Heart left ventricle (tissue), 16 donors: ENCODE measurements around the gene OR1E1. TPM values are rescaled to one million over a fixed set of nuclear protein-coding genes. Genes with fewer than 3 reads are reported as not detected.
"Not testable (repeated sequence)": the region's sequence is repeated elsewhere in the genome, so short reads cannot be mapped to it uniquely, and the experiment has no call there.

Experiments used
- ATAC-seq, 4 donors: fragments of 200-7000 bp; cut with Tn5 transposase; one replicate each; pipeline ENCODE4 v1.9.1; 2020 to 2022; ENCODE audit warnings: moderate library complexity in 4 of 4, mild to moderate bottlenecking in 3 of 4, moderate number of reproducible peaks in 1 of 4
- DNase-seq, 5 donors: peaks; one replicate each; pipeline ENCODE4 v3.0.0-alpha.2; 2020
- H3K27ac ChIP-seq, 12 donors: fragments of 200-600 bp; sonication (generic) in 4 of 12; one replicate each; pipeline versions ENCODE4 v1.5.0 to v1.8.0; 2016 to 2022; ENCODE audit warnings: mild to moderate bottlenecking in 2 of 12
- H3K27me3 ChIP-seq, 9 donors: fragments of 200-600 bp; sonication (generic) in 2 of 9; one replicate each; pipeline versions ENCODE4 v1.5.1 to v1.8.0; 2016 to 2022; ENCODE audit warnings: mild to moderate bottlenecking in 3 of 9
- H3K36me3 ChIP-seq, 9 donors: fragments of 200-600 bp; sonication (generic) in 2 of 9; one replicate each; pipeline versions ENCODE4 v1.5.0 to v1.8.0; 2018 to 2022; ENCODE audit warnings: mild to moderate bottlenecking in 2 of 9
- H3K4me1 ChIP-seq, 12 donors: fragments of 200-600 bp; sonication (generic) in 4 of 12; one replicate each; pipeline versions ENCODE4 v1.5.0 to v1.8.0; 2016 to 2022; ENCODE audit warnings: mild to moderate bottlenecking in 3 of 12
- H3K4me3 ChIP-seq, 12 donors: fragments of 200-600 bp; sonication (generic) in 4 of 12; one replicate each; pipeline versions ENCODE4 v1.5.0 to v1.8.0; 2017 to 2022; ENCODE audit warnings: mild to moderate bottlenecking in 9 of 12, moderate library complexity in 4 of 12
- H3K9me3 ChIP-seq, 12 donors: fragments of 200-600 bp; sonication (generic) in 4 of 12; one replicate each; pipeline versions ENCODE4 v1.5.0 to v1.8.0; 2016 to 2022; ENCODE audit warnings: mild to moderate bottlenecking in 1 of 12
- CTCF ChIP-seq, 12 donors: fragments of 200-600 bp; sonication (generic) in 4 of 12; IDR thresholded peaks; one replicate each; pipeline versions ENCODE4 v1.5.0 to v1.8.0; 2018 to 2022; ENCODE audit warnings: antibody characterized with exemption in 12 of 12, mild to moderate bottlenecking in 5 of 12
- POLR2A ChIP-seq, 2 donors: fragments of 450-650 bp; IDR thresholded peaks; one replicate each; pipeline ENCODE4 v1.6.1; 2017; ENCODE audit warnings: antibody characterized with exemption in 2 of 2, mild to moderate bottlenecking in 2 of 2, moderate library complexity in 2 of 2
- WGBS, 4 donors: extraction: QIAGEN DNeasy Blood & Tissue Kit in 2 of 4; methylation state at CpG; one replicate each; pipeline versions ENCODE4 v1.1.5 to v1.1.7; 2013 to 2018; 5-methylcytosine and 5-hydroxymethylcytosine counted together
- intact Hi-C, 10 donors: fragments of 100-400 bp; cut with DNase I; formaldehyde crosslinking; loops; one replicate each; pipeline versions ENCODE4 v1.11.1 to v1.14.2; 2022
- polyA plus RNA-seq, 2 donors: library from polyadenylated mRNA; stranded (reverse); fragments of 200-250 nt; gene quantifications; one replicate each; pipeline ENCODE4 v1.2.3, GENCODE V29; 2013
- total RNA-seq, 9 donors: library from RNA; depleted of rRNA in 2 of 9; stranded (reverse); fragments of >200 nt in 2 of 9; fragmentation: NEBNext Ultra II Directional in 3 of 9; extraction: Animal tissue kit (Norgen Biotek cat#: 25700) in 3 of 9; gene quantifications; one replicate each; pipeline versions ENCODE4 v1.1.0 to v1.2.4, GENCODE V29; 2016 to 2023
- donor health status: ischemic (EF 13 %, LVEDD 7.1; RV severe dilation, severe dysfunction).
- donor health status: healthy with polysubstance abuse.
- donor health status: DM: no; HTN: yes; CAD: no.
- donor health status: DM: no; HTN: no; CAD: no.
- donor health status: ischemic (EF 25% LVEDD 6.9; RV normal size, moderate dysfunction).
- donor health status: ischemic (EF 25% LVEDD 5.7; RV mildly dilated, moderate dysfunction).
- donor health status: healthy.
- donor health status: DM: yes; HTN: yes; CAD: no.
- donor health status: ischemic (EF 35%, LVEDD 5.7; RV mildly dilated, moderate dysfunction).
- donor health status: nonischemic (EF 11% LVEDD 7.7; RV severe dilation, severe dysfunction).
- donor health status: DM: yes; HTN: yes; CAD: no.
- donor health status: PGD.
- donor health status: ischemic (EF 29% LVEDD 5.4; RV normal size, mild dysfunction).
- donor health status: nonischemic (EF 23%, LVEDD 6.1; RV moderate dilation, normal function).

The OR1E1 gene
- total and polyA plus RNA-seq, 11 donors: not detected

- no peak within 1 kb of the TSS for H3K4me3 ChIP-seq
- no peak for TF ChIP-seq CTCF (IDR thresholded peaks at IDR 0.05)
- no peak for TF ChIP-seq POLR2A (IDR thresholded peaks at IDR 0.05)
- ATAC-seq (no peak), DNase-seq (no peak)
- 68 to 73% (median 69%) methylated on average over 3 of the region's 3 CpGs for WGBS, 4 donors
- no peak within 1 kb of the TSS for H3K27ac ChIP-seq
- H3K27me3 ChIP-seq: peaks cover 0 to 4% (median 0%) of the 10 kb centered on the region in 9 donors
- H3K4me1 ChIP-seq: no peaks in the 10 kb centered on the region
- intact Hi-C loops: no loop called here
- no peaks in the 10 kb centered on the region for H3K36me3 ChIP-seq
- peaks cover 0 to 16% (median 0%) of the 10 kb centered on the region in 12 donors for H3K9me3 ChIP-seq
Observed at GRCh38 chr17:3433741-3434140, 35.5 kb upstream of the OR1E1 start, which contains the start of gene OR1E2. Gene OR1E2 (minus strand): TSS chr17:3433841. CDS start chr17:3433841, 0 bp downstream.

GRCh38 chr17:3433215-3433614, 35.0 kb upstream of the OR1E1 start:
- DNase-seq, intact Hi-C loops: not testable (repeated sequence)
- WGBS, 4 donors: 21 to 33% (median 27%) methylated on average over 7 of the region's 7 CpGs

GRCh38 chr17:3418222-3418621, 20.0 kb upstream of the OR1E1 start:
- intact Hi-C loops: no loop called here
- DNase-seq (no peak), ATAC-seq (no peak)
- H3K27ac ChIP-seq: no peak overlapping the region
- peaks cover 0 to 2% (median 0%) of the 10 kb centered on the region in 9 donors for H3K27me3 ChIP-seq
- H3K4me1 ChIP-seq: no peaks in the 10 kb centered on the region
- H3K4me3 ChIP-seq: no peak overlapping the region
- 43 to 82% (median 65%) methylated on average over 2 of the region's 2 CpGs for WGBS, 4 donors
- H3K9me3 ChIP-seq: peaks cover 0 to 4% (median 0%) of the 10 kb centered on the region in 12 donors
- TF ChIP-seq CTCF (IDR thresholded peaks at IDR 0.05): no peak
- TF ChIP-seq POLR2A (IDR thresholded peaks at IDR 0.05): no peak
- H3K36me3 ChIP-seq: no peaks in the 10 kb centered on the region

More at GRCh38 chr17:3433215-3433614, 35.0 kb upstream of the OR1E1 start:
- H3K27me3 ChIP-seq, H3K4me3 ChIP-seq, H3K36me3 ChIP-seq, H3K27ac ChIP-seq, H3K4me1 ChIP-seq: not testable (repeated sequence)
- peak in 1 of 4 donors; percentile 42 for ATAC-seq
- peaks cover 0 to 16% (median 0%) of the 10 kb centered on the region in 12 donors for H3K9me3 ChIP-seq

GRCh38 chr17:3415610-3416009, 17.4 kb upstream of the OR1E1 start:
- Histone ChIP-seq H3K27ac (no peak overlapping the region), H3K9me3 (peaks cover 0 to 4% (median 0%) of the 10 kb centered on the region in 12 donors), H3K4me3 (no peak overlapping the region), H3K4me1 (no peaks in the 10 kb centered on the region), H3K36me3 (no peaks in the 10 kb centered on the region), H3K27me3 (no peaks in the 10 kb centered on the region)
- DNase-seq (no peak), ATAC-seq (no peak)
- TF ChIP-seq POLR2A (IDR thresholded peaks at IDR 0.05) (no peak), CTCF (IDR thresholded peaks at IDR 0.05) (no peak)
- 74 to 77% (median 76%) methylated on average over 5 of the region's 5 CpGs for WGBS, 4 donors
- intact Hi-C loops: no loop called here

GRCh38 chr17:3412216-3412615, 14.0 kb upstream of the OR1E1 start:
- H3K4me1 ChIP-seq, H3K4me3 ChIP-seq, H3K27me3 ChIP-seq, H3K36me3 ChIP-seq, H3K27ac ChIP-seq, ATAC-seq, intact Hi-C loops, DNase-seq: not testable (repeated sequence)
- WGBS, 4 donors: 66 to 77% methylated on average over 2 to 5 of the region's 16 CpGs; no CpG with 5 or more reads in 2 of the 4 donors
- H3K9me3 ChIP-seq: peaks cover 0 to 17% (median 4%) of the 10 kb centered on the region in 12 donors
